Measurements from ENCODE around the gene PLEKHG4. TPM values are rescaled to one million over a fixed set of nuclear protein-coding genes. Genes with fewer than 3 reads are reported as not detected.
A peak's percentile ranks its signal among the peaks of the same experiment; 100 is the strongest.

The PLEKHG4 gene
- polyA plus RNA-seq, 1 donor, result 9.2 TPM

GRCh38 chr16:67254801-67255552, 24.4 kb upstream of the PLEKHG4 start:
- no peak for DNase-seq
- Histone ChIP-seq H3K36me3 (ENCODE audit: control insufficient read depth, insufficient read depth, low read length) (no peaks in the 10 kb centered on the region), H3K27ac (ENCODE audit: low read length) (no peak overlapping the region), H3K9me3 (ENCODE audit: control insufficient read depth, low read depth, low read length) (no peaks in the 10 kb centered on the region), H3K27me3 (ENCODE audit: control insufficient read depth, insufficient read depth, low read length) (peaks cover 14% of the 10 kb centered on the region), H3K4me3 (ENCODE audit: low read length) (no peak overlapping the region), H3K4me1 (ENCODE audit: control insufficient read depth, insufficient read depth, low read length) (no peaks in the 10 kb centered on the region)
- WGBS (ENCODE audit: insufficient coverage, low lambda C conversion rate), result no CpG with 5 or more reads among the region's 18 CpGs

GRCh38 chr16:67255553-67256221, 23.6 kb upstream of the PLEKHG4 start:
- H3K27me3 ChIP-seq (ENCODE audit: control insufficient read depth, insufficient read depth, low read length), result peaks cover 7% of the 10 kb centered on the region
- H3K4me3 ChIP-seq (ENCODE audit: low read length), result no peak overlapping the region
- H3K27ac ChIP-seq (ENCODE audit: low read length), result no peak overlapping the region
- H3K36me3 ChIP-seq (ENCODE audit: control insufficient read depth, insufficient read depth, low read length), result no peaks in the 10 kb centered on the region
- DNase-seq, result no peak
- no peaks in the 10 kb centered on the region for H3K4me1 ChIP-seq (ENCODE audit: control insufficient read depth, insufficient read depth, low read length)
- WGBS (ENCODE audit: insufficient coverage, low lambda C conversion rate), result no CpG with 5 or more reads among the region's 17 CpGs
- H3K9me3 ChIP-seq (ENCODE audit: control insufficient read depth, low read depth, low read length), result no peaks in the 10 kb centered on the region

GRCh38 chr16:67256701-67257230, 22.6 kb upstream of the PLEKHG4 start:
- Histone ChIP-seq H3K9me3 (ENCODE audit: control insufficient read depth, low read depth, low read length) (no peaks in the 10 kb centered on the region), H3K4me1 (ENCODE audit: control insufficient read depth, insufficient read depth, low read length) (no peaks in the 10 kb centered on the region), H3K27me3 (ENCODE audit: control insufficient read depth, insufficient read depth, low read length) (peaks cover under 1% of the 10 kb centered on the region), H3K4me3 (ENCODE audit: low read length) (no peak overlapping the region), H3K27ac (ENCODE audit: low read length) (no peak overlapping the region), H3K36me3 (ENCODE audit: control insufficient read depth, insufficient read depth, low read length) (no peaks in the 10 kb centered on the region)
- no peak for DNase-seq
- no CpG with 5 or more reads among the region's 11 CpGs for WGBS (ENCODE audit: insufficient coverage, low lambda C conversion rate)

- WGBS (ENCODE audit: insufficient coverage, low lambda C conversion rate), result no CpG with 5 or more reads among the region's 4 CpGs
- Histone ChIP-seq H3K4me1 (ENCODE audit: control insufficient read depth, insufficient read depth, low read length) (no peaks in the 10 kb centered on the region), H3K36me3 (ENCODE audit: control insufficient read depth, insufficient read depth, low read length) (no peaks in the 10 kb centered on the region), H3K27me3 (ENCODE audit: control insufficient read depth, insufficient read depth, low read length) (no peaks in the 10 kb centered on the region), H3K9me3 (ENCODE audit: control insufficient read depth, low read depth, low read length) (no peaks in the 10 kb centered on the region), H3K4me3 (ENCODE audit: low read length) (no peak overlapping the region), H3K27ac (ENCODE audit: low read length) (no peak overlapping the region)
- no peak for DNase-seq
Observed at GRCh38 chr16:67257486-67258160, 21.7 kb upstream of the PLEKHG4 start.

GRCh38 chr16:67258161-67258835, 21.0 kb upstream of the PLEKHG4 start:
- DNase-seq, result no peak
- Histone ChIP-seq H3K27ac (ENCODE audit: low read length) (no peak overlapping the region), H3K27me3 (ENCODE audit: control insufficient read depth, insufficient read depth, low read length) (no peaks in the 10 kb centered on the region), H3K9me3 (ENCODE audit: control insufficient read depth, low read depth, low read length) (no peaks in the 10 kb centered on the region), H3K4me1 (ENCODE audit: control insufficient read depth, insufficient read depth, low read length) (no peaks in the 10 kb centered on the region), H3K4me3 (ENCODE audit: low read length) (no peak overlapping the region), H3K36me3 (ENCODE audit: control insufficient read depth, insufficient read depth, low read length) (no peaks in the 10 kb centered on the region)
- WGBS (ENCODE audit: insufficient coverage, low lambda C conversion rate), result no CpG with 5 or more reads among the region's 11 CpGs

- WGBS (ENCODE audit: insufficient coverage, low lambda C conversion rate), result no CpG with 5 or more reads among the region's 12 CpGs
- no peak for DNase-seq
Observed at GRCh38 chr16:67259705-67260104, 19.6 kb upstream of the PLEKHG4 start.

GRCh38 chr16:67260426-67261063, 18.8 kb upstream of the PLEKHG4 start:
- Histone ChIP-seq H3K36me3 (ENCODE audit: control insufficient read depth, insufficient read depth, low read length) (no peaks in the 10 kb centered on the region), H3K27ac (ENCODE audit: low read length) (no peak overlapping the region), H3K4me3 (ENCODE audit: low read length) (no peak overlapping the region), H3K27me3 (ENCODE audit: control insufficient read depth, insufficient read depth, low read length) (peaks cover 14% of the 10 kb centered on the region), H3K4me1 (ENCODE audit: control insufficient read depth, insufficient read depth, low read length) (no peaks in the 10 kb centered on the region), H3K9me3 (ENCODE audit: control insufficient read depth, low read depth, low read length) (no peaks in the 10 kb centered on the region)
- peak in 1 of 2 donors; percentile 45 for DNase-seq
- WGBS (ENCODE audit: insufficient coverage, low lambda C conversion rate), result 60% methylated on average over 1 of the region's 4 CpGs

More at GRCh38 chr16:67259705-67260104, 19.6 kb upstream of the PLEKHG4 start:
- H3K27ac ChIP-seq (ENCODE audit: low read length), result no peak overlapping the region
- peaks cover 9% of the 10 kb centered on the region for H3K27me3 ChIP-seq (ENCODE audit: control insufficient read depth, insufficient read depth, low read length)
- H3K4me3 ChIP-seq (ENCODE audit: low read length), result no peak overlapping the region
- H3K9me3 ChIP-seq (ENCODE audit: control insufficient read depth, low read depth, low read length), result no peaks in the 10 kb centered on the region
- no peaks in the 10 kb centered on the region for H3K4me1 ChIP-seq (ENCODE audit: control insufficient read depth, insufficient read depth, low read length)
- H3K36me3 ChIP-seq (ENCODE audit: control insufficient read depth, insufficient read depth, low read length), result no peaks in the 10 kb centered on the region

GRCh38 chr16:67263201-67263600, 16.1 kb upstream of the PLEKHG4 start:
- no peak overlapping the region for H3K27ac ChIP-seq (ENCODE audit: low read length)
- H3K4me1 ChIP-seq (ENCODE audit: control insufficient read depth, insufficient read depth, low read length), result peaks cover 4% of the 10 kb centered on the region
- no CpG with 5 or more reads among the region's 3 CpGs for WGBS (ENCODE audit: insufficient coverage, low lambda C conversion rate)
- no peaks in the 10 kb centered on the region for H3K9me3 ChIP-seq (ENCODE audit: control insufficient read depth, low read depth, low read length)
- H3K27me3 ChIP-seq (ENCODE audit: control insufficient read depth, insufficient read depth, low read length), result peaks cover 18% of the 10 kb centered on the region
- DNase-seq, result no peak
- no peaks in the 10 kb centered on the region for H3K36me3 ChIP-seq (ENCODE audit: control insufficient read depth, insufficient read depth, low read length)
- no peak overlapping the region for H3K4me3 ChIP-seq (ENCODE audit: low read length)

GRCh38 chr16:67264277-67264676, 15.1 kb upstream of the PLEKHG4 start:
- DNase-seq, result no peak
- Histone ChIP-seq H3K9me3 (ENCODE audit: control insufficient read depth, low read depth, low read length) (no peaks in the 10 kb centered on the region), H3K36me3 (ENCODE audit: control insufficient read depth, insufficient read depth, low read length) (no peaks in the 10 kb centered on the region), H3K4me1 (ENCODE audit: control insufficient read depth, insufficient read depth, low read length) (peaks cover 7% of the 10 kb centered on the region), H3K27me3 (ENCODE audit: control insufficient read depth, insufficient read depth, low read length) (peaks cover 18% of the 10 kb centered on the region), H3K4me3 (ENCODE audit: low read length) (no peak overlapping the region), H3K27ac (ENCODE audit: low read length) (no peak overlapping the region)
- no CpG with 5 or more reads among the region's 9 CpGs for WGBS (ENCODE audit: insufficient coverage, low lambda C conversion rate)

Data from large intestine (tissue), 3 donors.